Activated CD4-positive, alpha-beta T cell treated with anti-CD3 and anti-CD28 coated beads, Interleukin-2, amount 50 U/mL, for 4 hours (primary cell): ENCODE data around the gene CSNK1G2.
"Not testable (repeated sequence)": the region's sequence is repeated elsewhere in the genome, so short reads cannot be mapped to it uniquely, and the experiment has no call there.

Source experiments
- DNase-seq, 2 experiments: peaks; one replicate each; pipeline ENCODE4 v3.0.0-alpha.2; 2020

The CSNK1G2 gene

DNA sequence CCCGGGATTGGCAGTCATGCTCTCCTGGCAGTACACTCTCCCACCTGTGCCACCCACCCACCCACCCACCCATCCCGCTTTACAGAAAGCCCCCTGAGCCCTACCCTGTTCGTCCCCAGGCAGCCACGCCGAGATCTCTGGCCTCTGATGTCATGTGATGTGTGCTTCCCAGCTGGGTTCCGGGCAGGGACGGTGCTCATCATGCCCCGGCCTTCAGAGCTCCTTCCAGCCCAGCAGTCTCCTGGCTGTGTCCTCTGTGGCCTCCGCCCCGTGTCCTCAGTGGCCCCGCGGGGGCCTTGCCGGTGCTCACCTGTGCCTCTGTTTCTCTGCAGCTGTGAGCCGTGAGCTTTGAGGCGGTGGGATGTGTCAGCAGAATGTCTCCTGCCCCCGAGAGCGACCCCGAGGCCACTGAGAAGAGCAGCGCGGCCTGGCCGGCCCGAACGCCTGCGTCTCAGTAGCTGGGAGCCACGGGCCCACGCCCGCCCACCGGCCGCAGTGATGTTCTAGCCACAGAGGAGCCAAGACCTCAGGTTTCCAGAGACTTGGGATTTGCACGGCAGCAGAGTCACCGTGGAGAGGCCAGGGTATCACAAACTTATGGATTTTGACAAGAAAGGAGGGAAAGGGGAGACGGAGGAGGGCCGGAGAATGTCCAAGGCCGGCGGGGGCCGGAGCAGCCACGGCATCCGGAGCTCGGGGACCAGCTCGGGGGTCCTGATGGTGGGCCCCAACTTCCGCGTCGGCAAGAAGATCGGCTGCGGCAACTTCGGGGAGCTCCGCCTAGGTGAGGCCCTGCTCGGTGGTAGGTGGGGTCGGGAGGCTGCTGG is 28.4 kb downstream of the CSNK1G2 start:
- DNase-seq: no peak

GRCh38 chr19:1970003-1970805 is 29.2 kb downstream of the CSNK1G2 start:
- no peak for DNase-seq

- DNase-seq: no peak
Observed at GRCh38 chr19:1970806-1971502, 30.0 kb downstream of the CSNK1G2 start.

DNA sequence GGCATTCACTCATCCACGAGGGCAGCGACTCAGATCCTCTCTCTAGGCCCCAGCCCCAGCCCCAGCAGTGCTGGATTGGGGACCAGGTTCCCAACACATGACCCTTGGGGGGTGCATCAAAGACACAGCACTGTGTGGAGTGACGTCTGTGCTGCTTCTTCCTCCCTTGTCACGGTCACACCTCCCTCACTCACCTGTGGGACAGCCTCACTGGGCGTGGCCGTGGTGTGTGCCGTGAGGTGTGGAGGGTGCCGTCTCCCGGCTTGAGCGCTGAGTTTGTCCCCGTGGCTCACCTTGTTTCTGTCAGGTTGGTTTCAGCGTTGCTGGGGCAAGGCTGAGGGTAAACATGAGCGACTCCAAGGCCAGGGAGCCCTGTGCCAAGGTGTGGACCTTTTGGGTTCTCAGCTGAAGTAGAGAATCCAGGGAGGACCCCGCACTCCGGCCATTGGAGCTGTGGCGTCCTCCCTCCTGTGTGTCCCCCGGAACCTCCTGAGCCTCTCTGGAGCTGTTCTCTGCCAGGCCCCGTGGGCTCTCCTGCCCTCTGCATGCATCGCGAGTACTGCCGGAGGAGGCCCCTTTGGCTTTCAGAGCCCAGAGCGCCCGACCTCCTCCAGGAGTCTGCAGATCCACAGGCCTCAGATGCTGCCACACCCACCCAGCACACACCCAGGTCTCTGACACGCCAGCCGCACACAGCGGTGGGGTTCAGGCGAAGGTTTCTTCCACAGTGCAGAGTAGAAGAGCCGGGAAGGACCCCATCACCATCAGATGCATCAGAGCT is 33.6 kb downstream of the CSNK1G2 start:
- DNase-seq: no peak

GRCh38 chr19:1975162-1975480 is 34.1 kb downstream of the CSNK1G2 start:
- no peak for DNase-seq

DNA sequence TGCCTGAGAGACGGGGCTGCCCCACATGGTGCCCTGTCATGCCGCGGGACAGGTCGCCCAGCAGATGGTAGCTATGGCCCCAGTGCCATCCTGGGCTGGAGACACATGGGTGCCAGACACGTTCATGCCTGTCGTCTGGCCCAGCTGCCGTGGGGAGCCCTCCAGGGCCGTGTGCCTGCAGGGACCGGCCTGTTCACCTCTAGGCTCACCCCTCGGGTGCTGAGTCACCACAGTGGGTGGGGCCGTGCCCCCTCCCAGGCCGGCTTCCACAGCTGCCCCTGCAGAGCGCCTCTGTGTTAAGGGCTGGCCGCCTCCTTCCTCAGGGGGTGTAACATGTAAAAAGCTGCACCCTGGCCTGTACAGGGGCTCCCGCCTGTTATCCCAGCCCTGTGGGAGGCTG is 36.1 kb downstream of the CSNK1G2 start:
- no peak for DNase-seq

GRCh38 chr19:1978346-1978894 is 37.4 kb downstream of the CSNK1G2 start:
- DNase-seq: no peak

GRCh38 chr19:1979017-1979416 is 38.0 kb downstream of the CSNK1G2 start:
- DNase-seq: no peak

DNA sequence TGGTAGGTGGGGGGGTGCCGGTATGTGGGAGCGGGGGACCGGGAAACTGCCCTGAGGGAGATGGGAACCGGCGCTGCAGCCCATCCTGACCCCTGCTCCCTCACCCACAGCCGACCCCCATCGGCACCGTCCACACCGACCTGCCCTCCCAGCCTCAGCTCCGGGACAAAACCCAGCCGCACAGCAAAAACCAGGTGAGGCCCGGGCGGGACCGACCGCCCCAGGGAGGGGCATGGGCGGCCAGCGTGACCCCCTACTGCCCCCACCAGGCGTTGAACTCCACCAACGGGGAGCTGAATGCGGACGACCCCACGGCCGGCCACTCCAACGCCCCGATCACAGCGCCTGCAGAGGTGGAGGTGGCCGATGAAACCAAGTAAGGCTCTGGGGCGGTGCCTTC is 38.7 kb downstream of the CSNK1G2 start:
- DNase-seq: no peak

DNA sequence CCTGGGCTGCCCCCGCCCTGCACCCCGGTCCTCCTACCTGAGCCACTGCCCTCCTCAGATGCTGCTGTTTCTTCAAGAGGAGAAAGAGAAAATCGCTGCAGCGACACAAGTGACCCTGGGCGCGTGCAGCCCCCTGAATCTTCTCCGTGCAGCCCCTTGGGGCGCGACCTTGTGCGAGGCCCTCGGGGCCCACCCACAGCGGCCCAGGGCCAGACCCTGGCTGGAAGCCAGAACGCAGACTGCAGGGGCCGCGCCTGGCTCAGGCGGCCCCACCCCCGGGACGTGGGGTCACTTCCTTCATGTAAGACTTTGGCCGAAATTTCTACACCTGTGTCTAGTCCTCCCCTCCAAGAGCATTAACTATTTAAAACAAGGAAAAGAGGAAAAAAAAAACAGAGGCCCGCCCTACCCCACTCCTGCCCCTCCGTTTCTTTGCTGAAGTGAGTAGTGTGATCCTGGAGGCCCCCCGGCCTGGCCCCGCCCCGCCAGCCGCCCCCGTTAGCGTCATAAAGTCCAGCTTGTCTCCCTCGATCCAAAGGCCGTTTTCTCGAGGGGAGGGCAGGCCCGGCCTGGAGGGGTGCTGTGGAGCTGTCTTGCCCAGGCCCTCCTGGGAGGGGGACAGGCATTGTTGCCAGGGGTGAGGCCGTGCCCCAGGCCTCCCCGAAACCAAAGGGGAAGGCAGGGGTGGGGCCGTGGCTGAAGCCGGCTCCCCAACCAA is 39.3 kb downstream of the CSNK1G2 start:
- DNase-seq: no peak

DNA sequence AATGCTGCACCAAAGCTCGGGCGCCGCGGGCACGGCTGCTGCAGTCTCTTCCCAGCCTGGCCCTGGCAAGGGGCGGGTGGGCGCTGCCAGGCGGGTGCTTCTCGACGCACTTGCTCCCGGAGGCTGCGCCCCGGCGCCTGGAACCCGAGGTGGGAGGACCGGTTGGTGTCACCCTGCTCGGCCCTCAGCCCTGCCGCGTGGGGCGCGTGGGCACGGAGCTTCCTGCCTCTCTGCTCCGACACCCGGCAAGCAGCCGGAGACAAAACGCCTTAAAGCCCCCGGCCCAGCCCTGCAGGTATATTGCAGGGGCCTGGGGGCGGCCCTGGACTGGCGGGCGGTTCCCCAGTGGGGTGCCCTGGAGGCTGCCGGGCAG is 39.8 kb downstream of the CSNK1G2 start:
- no peak for DNase-seq

DNA sequence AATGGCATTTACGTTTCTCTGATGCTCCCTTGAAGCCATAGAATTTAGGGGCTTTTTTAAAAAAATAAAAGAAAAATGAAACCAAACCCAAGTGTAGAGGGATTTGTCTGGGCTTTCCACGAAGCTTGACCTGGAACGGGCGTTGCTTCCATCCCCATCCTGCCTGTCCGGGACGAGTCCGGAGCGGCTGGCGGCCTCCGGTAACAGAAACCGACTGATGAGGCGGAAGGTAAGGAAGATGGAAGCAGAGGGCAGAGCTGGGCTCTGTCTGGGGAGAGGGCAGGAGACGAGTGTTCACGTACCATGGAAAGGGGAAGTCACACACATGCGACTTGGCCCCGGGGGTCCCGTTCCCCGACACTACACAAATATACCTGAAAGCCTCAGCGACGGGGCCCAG is 40.3 kb downstream of the CSNK1G2 start:
- DNase-seq: no peak

GRCh38 chr19:1984357-1984756 is 43.4 kb downstream of the CSNK1G2 start:
- no peak for DNase-seq

GRCh38 chr19:1985588-1986356 is 44.8 kb downstream of the CSNK1G2 start:
- DNase-seq: no peak

DNA sequence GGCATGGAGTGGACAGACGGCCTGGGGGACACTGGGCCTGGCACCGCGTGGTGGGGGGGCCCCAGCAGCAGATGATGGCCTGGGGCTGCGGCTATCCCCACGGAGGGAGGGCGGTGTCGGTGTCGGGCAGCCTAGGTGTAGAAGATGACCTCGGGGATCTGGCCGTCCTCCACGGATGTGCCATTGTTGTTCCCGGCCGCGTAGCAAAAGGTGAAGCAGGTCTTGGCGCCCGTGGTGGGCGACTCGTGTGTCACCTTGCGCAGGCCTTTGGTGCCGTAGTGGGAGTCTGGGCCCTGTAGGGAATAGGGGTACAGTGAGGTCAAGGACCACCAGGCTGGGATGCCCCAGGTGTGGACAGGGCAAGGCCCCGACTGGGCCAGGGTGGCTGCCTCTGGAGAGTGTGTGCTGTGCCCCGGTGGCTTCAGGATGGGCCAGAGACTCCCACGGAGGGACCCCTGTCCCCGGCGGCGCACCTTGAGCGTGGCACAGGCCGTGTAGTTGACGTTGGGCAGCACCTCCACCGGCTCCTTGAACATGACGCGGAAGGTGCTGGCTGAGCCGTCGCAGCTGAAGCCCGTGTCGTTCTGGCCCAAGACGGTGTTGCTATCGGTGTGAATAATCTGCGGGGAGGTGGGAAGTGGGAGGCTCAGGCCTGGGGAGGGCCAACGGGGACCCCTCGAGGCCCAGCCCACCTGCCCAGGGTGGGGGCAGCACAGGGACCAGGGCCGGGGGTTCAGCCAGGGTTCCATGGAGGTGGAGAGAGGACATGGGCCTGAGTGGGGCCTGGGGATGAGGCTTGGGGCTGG is 45.6 kb downstream of the CSNK1G2 start:
- no peak for DNase-seq

- DNase-seq: no peak
Observed at GRCh38 chr19:1987197-1988187, 46.5 kb downstream of the CSNK1G2 start.

DNA sequence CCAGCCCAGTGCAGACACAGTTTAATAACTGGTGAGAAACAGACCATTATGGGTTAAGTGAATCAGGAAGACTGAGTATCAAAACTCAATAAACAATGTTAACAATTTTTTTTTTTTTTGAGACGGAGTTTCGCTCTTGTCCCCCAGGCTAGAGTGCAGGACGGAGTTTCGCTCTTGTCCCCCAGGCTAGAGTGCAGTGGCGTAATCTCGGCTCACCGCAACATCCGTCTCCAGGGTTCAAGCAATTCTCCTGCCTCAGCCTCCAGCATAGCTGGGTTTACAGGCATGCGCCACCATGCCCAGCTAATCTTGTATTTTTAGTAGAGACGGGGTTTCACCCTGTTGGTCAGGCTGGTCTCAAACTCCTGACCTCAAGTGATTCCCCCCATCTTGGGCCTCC is 47.5 kb downstream of the CSNK1G2 start:
- DNase-seq: not testable (repeated sequence)

DNA sequence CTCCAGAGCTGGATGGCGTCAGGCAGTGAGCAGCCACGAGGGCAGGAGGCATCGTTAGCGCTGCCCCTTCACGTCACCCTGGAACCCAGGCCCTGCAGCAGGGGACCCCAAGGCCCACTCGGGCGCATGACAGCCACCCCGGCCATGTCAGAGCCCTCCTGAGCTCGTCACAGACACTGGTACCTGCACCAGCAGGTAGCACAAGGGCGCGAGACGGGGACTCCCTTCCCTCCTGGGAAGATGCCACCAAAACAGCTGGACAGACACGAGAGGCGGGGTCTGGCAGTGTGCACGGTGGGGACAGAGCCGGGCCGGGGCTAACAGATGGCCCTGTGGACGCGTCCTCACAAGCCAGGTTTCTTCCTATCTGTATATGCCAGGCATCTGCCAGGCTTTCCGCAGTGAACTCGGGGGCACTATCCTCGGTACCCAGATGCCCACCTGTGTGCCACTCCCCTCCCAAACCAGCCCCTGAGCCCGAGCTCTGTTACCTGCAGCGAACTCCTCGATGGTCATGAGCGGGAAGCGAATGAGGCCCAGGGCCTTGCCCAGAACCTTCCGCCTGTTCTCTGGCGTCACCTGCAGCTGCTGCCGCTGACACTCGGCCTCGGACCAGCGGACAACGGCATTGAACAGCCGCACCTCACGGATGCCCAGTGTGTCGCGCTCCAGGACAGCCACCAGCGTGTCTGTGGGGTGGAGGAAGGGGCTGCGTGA is 48.7 kb downstream of the CSNK1G2 start:
- no peak for DNase-seq
